DLD1 (cell line): ENCODE measurements around the gene PRKCQ.

Experiments
- in situ Hi-C: cut with HindIII; loops from 2 replicates; pipeline ENCODE4 v1.10.0; 2017; ENCODE audit warnings: low sequenced_read_pairs

PRKCQ gene

GRCh38 chr10:6579904-6580278 lies at the start of gene PRKCQ:
TSS of gene PRKCQ (minus strand) at chr10:6580276. CDS start at chr10:6515135, 65,141 bp downstream.
- in situ Hi-C loops = no loop called here

DNA sequence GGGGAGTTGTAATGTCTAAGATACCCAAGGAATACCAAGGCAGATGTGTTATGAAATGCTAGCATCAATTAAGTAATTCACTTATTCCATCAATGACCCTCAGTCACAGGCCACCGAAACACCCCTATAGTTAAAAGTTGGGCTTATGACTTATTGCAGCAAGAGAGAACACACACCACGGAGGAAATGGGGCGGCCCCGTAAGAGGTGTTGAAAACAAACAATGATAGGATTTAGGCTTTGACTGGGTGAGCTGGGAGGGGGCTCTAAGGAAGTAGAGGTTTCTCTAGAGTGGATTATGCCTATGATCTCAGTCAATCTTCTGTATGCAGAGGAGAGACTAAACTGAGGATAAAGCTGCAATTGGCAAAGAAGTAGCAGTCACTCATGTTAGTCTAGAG lies 45.4 kb upstream of the PRKCQ start:
- in situ Hi-C loops = no loop called here

GRCh38 chr10:6624392-6624791 lies 44.3 kb upstream of the PRKCQ start:
- in situ Hi-C loops = no loop called here

GRCh38 chr10:6622921-6623320 lies 42.8 kb upstream of the PRKCQ start:
- in situ Hi-C loops = no loop called here

- in situ Hi-C loops = no loop called here
Observed at GRCh38 chr10:6621536-6621935, 41.5 kb upstream of the PRKCQ start.

- in situ Hi-C loops = no loop called here
Observed at GRCh38 chr10:6619660-6620059, 39.6 kb upstream of the PRKCQ start.

DNA sequence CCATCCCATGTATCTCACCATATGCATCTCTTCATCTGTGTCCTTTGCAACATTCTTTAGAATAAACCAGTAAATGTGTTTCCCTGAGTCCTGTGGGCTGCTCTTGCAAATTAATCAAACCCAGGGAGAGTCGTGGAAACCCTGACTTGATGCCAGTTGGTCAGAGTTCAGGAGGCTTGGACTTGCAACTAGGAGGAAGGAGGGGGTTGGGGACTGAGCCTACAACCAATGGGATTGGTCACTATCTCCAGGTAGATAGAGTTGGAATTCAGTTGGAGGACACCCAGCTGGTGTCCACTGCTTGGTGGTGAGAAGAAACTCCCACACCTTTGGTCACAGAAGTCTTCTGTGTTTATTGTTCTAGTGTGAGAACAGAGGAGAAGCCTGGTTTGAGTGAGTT lies 38.3 kb upstream of the PRKCQ start:
- in situ Hi-C loops = no loop called here

GRCh38 chr10:6617309-6618076 lies 37.4 kb upstream of the PRKCQ start:
- in situ Hi-C loops = no loop called here

DNA sequence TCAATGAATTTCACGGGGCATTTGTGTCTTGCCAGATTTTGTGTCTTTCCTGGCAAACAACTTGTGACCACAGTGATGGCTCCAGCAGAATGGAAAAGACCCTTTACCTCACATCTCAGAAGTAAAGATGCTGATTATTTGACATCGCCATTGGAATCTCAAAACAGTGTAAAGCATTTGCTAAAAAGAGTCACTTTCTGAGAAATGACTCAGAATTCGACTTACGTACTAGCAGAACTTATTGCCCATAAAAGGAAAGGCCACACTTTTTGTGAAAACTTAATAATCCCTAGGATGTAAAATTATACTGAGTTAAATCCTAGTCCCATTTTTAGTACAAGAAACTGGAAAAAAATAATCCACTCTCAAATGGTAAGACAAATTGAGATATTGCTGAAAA lies 35.9 kb upstream of the PRKCQ start:
- in situ Hi-C loops = no loop called here

GRCh38 chr10:6612371-6612770 lies 32.3 kb upstream of the PRKCQ start:
- in situ Hi-C loops = no loop called here

DNA sequence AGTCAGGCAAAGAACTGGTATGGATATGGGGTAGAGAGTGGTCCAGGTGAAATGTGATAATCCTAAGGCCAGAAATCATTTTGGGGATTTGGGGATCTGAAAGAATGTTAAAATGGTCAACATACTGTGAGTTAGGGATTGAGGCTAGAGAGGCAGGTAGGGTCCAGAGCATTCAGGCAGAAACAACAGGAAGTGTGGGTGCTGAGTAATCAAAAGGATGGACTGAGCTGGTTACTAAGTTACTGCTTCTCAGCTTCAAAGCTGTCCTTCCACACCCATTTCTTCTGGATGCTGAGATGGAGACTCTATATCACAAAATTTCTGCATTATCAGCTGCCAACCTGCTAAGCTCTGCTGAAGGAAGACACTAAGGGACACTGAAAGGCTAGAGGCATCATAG lies 30.6 kb upstream of the PRKCQ start:
- in situ Hi-C loops = no loop called here

DNA sequence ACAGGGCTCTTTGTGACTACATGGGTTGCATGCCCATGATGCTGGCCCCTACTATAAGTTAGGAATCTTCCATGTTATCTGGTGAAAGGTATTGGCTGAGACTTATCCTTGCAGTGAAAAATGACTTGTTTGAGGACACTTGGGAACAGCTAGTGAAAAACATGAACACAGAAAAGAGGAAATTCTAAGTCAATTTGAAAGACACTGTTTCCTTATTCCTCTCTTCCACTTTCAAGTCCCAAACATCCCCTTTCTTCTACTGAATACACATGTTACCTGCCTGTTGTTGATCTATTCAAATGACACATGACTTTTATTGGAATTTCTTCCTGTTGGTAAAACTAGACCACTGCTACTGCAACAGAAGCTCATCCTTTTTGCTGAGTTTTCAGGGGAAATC lies 29.5 kb upstream of the PRKCQ start:
- in situ Hi-C loops = no loop called here

GRCh38 chr10:6607778-6608177 lies 27.7 kb upstream of the PRKCQ start:
- in situ Hi-C loops = no loop called here

DNA sequence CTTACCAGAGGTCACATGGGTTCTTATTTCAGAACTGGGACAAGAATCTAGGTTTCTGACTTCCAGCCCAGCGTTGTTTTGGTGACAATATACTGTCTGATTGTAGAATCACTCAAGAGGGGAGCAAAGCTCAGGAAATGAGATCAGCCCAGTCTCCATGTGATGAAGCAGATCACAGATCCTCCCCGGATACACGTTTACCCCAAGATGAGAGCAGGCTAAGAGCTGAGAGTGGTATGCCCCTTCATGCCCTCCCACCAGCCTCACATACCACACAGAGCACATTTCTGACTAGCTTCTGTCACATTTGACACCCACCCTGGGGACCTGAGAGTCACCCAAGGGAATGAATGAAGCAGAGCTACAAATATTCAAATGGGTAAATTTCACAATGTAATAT lies 27.1 kb upstream of the PRKCQ start:
- in situ Hi-C loops = no loop called here

GRCh38 chr10:6603142-6604125 lies 23.4 kb upstream of the PRKCQ start:
- in situ Hi-C loops = no loop called here

DNA sequence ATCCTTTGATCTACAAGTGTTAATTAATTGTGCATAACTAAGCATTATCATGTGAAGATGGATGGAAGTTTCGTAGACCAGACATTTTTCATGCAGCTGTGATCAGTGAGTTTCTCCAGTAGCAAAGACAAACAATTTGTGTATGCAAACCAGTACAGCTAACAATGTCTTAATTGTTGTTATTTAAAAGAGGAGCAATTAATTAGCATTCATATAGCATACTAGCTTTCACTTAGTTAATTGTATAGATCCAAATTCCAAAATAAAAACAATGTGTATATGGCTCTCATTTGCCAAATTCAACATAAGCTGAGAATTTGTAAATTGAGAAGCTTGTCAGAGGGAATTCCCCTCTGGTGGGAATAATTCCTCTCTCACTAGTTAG lies 22.6 kb upstream of the PRKCQ start:
- in situ Hi-C loops = no loop called here

GRCh38 chr10:6602026-6602699 lies 22.1 kb upstream of the PRKCQ start:
- in situ Hi-C loops = no loop called here

- in situ Hi-C loops = no loop called here
Observed at GRCh38 chr10:6601246-6601805, 21.2 kb upstream of the PRKCQ start.

GRCh38 chr10:6600224-6600987 lies 20.3 kb upstream of the PRKCQ start:
- in situ Hi-C loops = no loop called here

GRCh38 chr10:6598679-6599078 lies 18.6 kb upstream of the PRKCQ start:
- in situ Hi-C loops = no loop called here
